Breast epithelium (tissue), 4 donors: ENCODE measurements around the gene SLC22A15. TPM values are rescaled to one million over a fixed set of nuclear protein-coding genes. Genes with fewer than 3 reads are reported as not detected.
A peak's percentile ranks its signal among the peaks of the same experiment; 100 is the strongest.

Experiments used
- DNase-seq, 2 donors: peaks; one replicate each; pipeline ENCODE4 v3.0.0-alpha.2; 2019; ENCODE audit warnings: low spot score in 2 of 2
- H3K27ac ChIP-seq, 2 donors: fragments of 200-600 bp; sonication (generic) in 1 of 2; one replicate each; pipeline ENCODE4 v1.5.1; 2016 to 2019; ENCODE audit warnings: mild to moderate bottlenecking in 1 of 2
- H3K27me3 ChIP-seq, 2 donors: fragments of 200-600 bp; sonication (generic) in 1 of 2; one replicate each; pipeline versions ENCODE4 v1.5.1 to v1.6.0; 2017 to 2019; ENCODE audit warnings: control low read depth in 1 of 2, mild to moderate bottlenecking in 1 of 2
- H3K36me3 ChIP-seq: fragments of 200-600 bp; one replicate; pipeline ENCODE4 v1.5.1; 2019
- H3K4me1 ChIP-seq, 2 donors: fragments of 200-600 bp; sonication (generic); one replicate each; pipeline ENCODE4 v1.5.1; 2016 to 2019; ENCODE audit warnings: control low read depth in 1 of 2
- H3K4me3 ChIP-seq, 3 donors: fragments of 200-600 bp; sonication (generic); 1 replicate in 2 of 3; 2 replicates in 1 of 3; pipeline ENCODE4 v1.5.1; 2016 to 2019; ENCODE audit warnings: mild to moderate bottlenecking in 3 of 3, moderate library complexity in 2 of 3
- H3K9me3 ChIP-seq, 2 donors: fragments of 200-600 bp; sonication (generic) in 1 of 2; one replicate each; pipeline ENCODE4 v1.5.1; 2016 to 2019; ENCODE audit warnings: control low read depth in 1 of 2
- POLR2A ChIP-seq: fragments of 450-650 bp; IDR thresholded peaks from one replicate; pipeline ENCODE4 v1.6.1; 2016; ENCODE audit warnings: antibody characterized with exemption, mild to moderate bottlenecking, moderate library complexity
- POLR2AphosphoS5 ChIP-seq, 3 donors: sonication (generic); formaldehyde crosslinking; IDR thresholded peaks; one replicate each; pipeline ENCODE4 v1.6.1; 2017; ENCODE audit warnings: antibody characterized with exemption in 3 of 3
- intact Hi-C: fragments of 100-400 bp; cut with DNase I; formaldehyde crosslinking; loops from one replicate; pipeline ENCODE4 v1.15.1; 2023; ENCODE audit warnings: low total_unique reads
- total RNA-seq, 3 donors: library from RNA; depleted of rRNA; stranded (reverse); fragments of >200 nt; gene quantifications; one replicate each; pipeline ENCODE4 v1.1.0, GENCODE V29; 2016
- TF ChIP-seq, protein P1 (sequence below), 3 donors: fragments of 450-650 bp; IDR thresholded peaks; one replicate each; pipeline ENCODE4 v1.5.1; 2016 to 2017; ENCODE audit warnings: antibody characterized with exemption in 3 of 3, mild to moderate bottlenecking in 3 of 3, moderate library complexity in 3 of 3

The SLC22A15 gene
- total RNA-seq, 3 donors from 2014 or later: 5.6 to 10.1 (median 7.8) TPM

DNA sequence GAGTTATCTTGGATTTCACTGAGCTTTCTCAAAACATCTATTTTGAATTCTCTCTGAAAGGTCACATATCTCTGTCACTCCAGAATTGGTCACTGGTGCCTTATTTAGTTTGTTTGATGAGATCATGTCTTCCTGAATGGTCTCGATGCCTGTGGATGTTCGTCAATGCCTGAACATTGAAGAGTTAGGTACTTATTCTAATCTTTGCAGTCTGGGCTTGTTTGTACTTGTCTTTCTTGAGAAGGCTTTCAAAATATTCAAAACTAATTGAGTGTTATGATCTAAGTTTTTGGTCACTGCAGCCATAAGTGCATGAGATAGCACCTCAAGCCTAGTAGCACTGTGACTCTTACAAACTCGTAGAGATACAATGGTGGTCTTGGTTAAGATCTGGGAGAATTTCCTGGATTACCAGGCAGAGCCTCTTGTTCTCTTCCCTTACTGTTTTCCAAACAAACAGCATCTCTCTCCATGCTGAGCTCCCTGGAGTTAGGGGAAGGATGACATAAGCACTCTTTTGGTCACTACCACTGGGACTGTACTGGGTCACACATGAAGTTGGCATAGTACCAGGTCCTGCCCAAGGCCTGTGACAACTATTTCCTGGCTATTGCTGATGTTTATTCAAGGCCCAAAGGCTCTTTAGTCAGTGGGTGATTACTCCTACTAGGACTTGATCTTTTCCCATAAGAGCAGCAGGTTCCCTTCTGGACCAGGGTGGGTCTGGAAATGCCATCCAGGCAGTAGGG is 25.6 kb downstream of the SLC22A15 start:
- Histone ChIP-seq H3K4me3 (no peak overlapping the region), H3K27me3 (no peaks in the 10 kb centered on the region), H3K4me1 (no peaks in the 10 kb centered on the region), H3K27ac (peak overlapping the region in 1 of 2 donors; percentile 13), H3K36me3 (no peaks in the 10 kb centered on the region), H3K9me3 (peaks cover 5 to 21% of the 10 kb centered on the region in 2 donors)
- intact Hi-C loops: no loop called here
- TF ChIP-seq POLR2AphosphoS5 (IDR thresholded peaks at IDR 0.05) (no peak), POLR2A (no peak)
- TF ChIP-seq, protein P1, sequence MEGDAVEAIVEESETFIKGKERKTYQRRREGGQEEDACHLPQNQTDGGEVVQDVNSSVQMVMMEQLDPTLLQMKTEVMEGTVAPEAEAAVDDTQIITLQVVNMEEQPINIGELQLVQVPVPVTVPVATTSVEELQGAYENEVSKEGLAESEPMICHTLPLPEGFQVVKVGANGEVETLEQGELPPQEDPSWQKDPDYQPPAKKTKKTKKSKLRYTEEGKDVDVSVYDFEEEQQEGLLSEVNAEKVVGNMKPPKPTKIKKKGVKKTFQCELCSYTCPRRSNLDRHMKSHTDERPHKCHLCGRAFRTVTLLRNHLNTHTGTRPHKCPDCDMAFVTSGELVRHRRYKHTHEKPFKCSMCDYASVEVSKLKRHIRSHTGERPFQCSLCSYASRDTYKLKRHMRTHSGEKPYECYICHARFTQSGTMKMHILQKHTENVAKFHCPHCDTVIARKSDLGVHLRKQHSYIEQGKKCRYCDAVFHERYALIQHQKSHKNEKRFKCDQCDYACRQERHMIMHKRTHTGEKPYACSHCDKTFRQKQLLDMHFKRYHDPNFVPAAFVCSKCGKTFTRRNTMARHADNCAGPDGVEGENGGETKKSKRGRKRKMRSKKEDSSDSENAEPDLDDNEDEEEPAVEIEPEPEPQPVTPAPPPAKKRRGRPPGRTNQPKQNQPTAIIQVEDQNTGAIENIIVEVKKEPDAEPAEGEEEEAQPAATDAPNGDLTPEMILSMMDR (IDR thresholded peaks at IDR 0.05): no peak
- DNase-seq: no peak

DNA sequence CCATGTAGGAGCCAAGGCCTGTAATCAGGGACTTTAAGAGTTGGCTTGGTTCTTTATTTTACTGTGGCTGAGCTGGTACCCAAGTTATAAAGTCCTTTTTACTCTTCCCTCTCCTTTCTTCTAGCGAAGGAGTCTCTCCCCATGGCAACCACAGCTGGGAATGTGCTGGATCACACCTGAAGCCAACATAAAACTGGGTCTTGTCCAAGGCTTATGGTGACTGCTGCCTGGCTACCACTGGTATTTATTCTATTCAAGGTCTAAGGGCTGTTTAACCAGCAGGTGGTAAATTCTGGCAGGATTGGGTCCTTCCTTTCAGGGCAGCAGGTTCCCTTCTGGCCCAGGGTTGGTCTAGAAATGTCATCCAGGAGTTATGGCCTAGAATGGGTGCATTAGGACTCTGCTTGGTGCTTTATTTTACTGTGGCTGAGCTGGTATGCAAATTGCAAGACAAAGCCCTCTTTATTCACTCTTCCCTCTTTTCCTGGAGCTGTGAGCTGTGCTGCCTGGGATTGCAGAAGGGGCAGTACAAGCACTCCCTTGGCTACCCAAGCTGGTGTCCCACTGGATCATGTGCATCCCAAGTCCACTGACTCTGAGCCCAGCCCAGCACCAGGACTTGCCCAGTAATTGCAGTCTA is 26.6 kb downstream of the SLC22A15 start:
- TF ChIP-seq POLR2AphosphoS5 (IDR thresholded peaks at IDR 0.05) (no peak), POLR2A (no peak)
- TF ChIP-seq, protein P1 (IDR thresholded peaks at IDR 0.05): no peak
- intact Hi-C loops: no loop called here
- H3K27ac ChIP-seq: peak overlapping the region in 1 of 2 donors; percentile 13

DNA sequence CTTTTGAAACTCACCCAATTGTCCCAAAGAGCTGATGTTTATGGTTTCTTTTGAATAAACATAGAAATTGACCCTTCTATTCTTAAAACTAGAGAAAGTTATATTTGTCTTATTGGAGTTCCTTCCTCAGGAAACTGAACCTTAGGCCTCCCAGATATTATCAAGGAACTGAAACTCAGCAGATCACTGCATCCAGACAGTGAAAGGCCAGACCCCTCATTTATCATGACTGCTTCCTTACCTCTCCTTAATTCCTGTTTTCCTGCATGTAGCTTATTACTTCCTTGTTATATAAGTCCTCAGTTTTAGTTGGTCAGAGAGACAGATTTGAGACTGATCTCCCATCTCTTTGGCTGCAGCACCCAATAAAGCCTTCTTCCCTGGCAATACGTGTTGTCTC is 27.5 kb downstream of the SLC22A15 start:
- DNase-seq: no peak
- H3K36me3 ChIP-seq: no peaks in the 10 kb centered on the region
- intact Hi-C loops: no loop called here
- H3K4me3 ChIP-seq: no peak overlapping the region
- no peaks in the 10 kb centered on the region for H3K4me1 ChIP-seq
- no peak overlapping the region for H3K27ac ChIP-seq
- no peaks in the 10 kb centered on the region for H3K27me3 ChIP-seq
- TF ChIP-seq, protein P1 (IDR thresholded peaks at IDR 0.05): no peak
- no peak for TF ChIP-seq POLR2AphosphoS5 (IDR thresholded peaks at IDR 0.05)
- TF ChIP-seq POLR2A: no peak
- peaks cover 0 to 4% of the 10 kb centered on the region in 2 donors for H3K9me3 ChIP-seq

More for the DNA sequence above, 26.6 kb downstream of the SLC22A15 start:
- Histone ChIP-seq H3K27me3 (no peaks in the 10 kb centered on the region), H3K36me3 (no peaks in the 10 kb centered on the region), H3K4me3 (no peak overlapping the region), H3K9me3 (peaks cover 5 to 11% of the 10 kb centered on the region in 2 donors), H3K4me1 (no peaks in the 10 kb centered on the region)
- DNase-seq: no peak

DNA sequence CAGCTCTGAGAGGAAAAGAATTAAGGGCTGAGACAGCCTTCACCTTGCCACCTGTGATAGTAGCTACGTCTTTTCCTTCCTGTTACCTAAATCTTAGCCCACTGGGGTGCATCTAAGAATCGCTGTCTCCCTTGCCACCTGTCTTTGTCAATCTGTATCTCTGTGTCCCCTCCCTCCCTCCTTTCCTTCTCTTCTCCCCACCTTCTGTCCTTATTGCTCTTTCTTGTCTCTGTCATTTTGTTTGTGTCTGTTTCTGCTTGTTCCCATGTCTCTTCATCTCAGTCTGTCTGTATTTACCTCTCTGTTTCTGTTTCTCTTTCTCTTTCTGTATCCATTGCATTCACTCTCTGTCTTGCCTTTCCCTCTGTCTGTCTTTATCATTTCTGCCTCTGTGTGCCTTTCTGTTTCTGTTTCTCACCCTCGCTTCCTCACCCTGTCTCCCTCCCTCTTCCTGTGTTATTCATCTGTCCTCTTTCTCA is 30.2 kb downstream of the SLC22A15 start:
- intact Hi-C loops: no loop called here
- Histone ChIP-seq H3K9me3 (no peaks in the 10 kb centered on the region), H3K36me3 (no peaks in the 10 kb centered on the region), H3K4me1 (no peaks in the 10 kb centered on the region), H3K4me3 (no peak overlapping the region), H3K27ac (no peak overlapping the region), H3K27me3 (no peaks in the 10 kb centered on the region)
- TF ChIP-seq POLR2A (no peak), POLR2AphosphoS5 (IDR thresholded peaks at IDR 0.05) (no peak)
- TF ChIP-seq, protein P1 (IDR thresholded peaks at IDR 0.05): no peak
- no peak for DNase-seq
